RWPE1 (cell line): ENCODE data around the gene CNIH3.

Experiments used
- CTCF ChIA-PET: fragments of 350-600 bp; sonication (Branson Sonifier 250); formaldehyde crosslinking; extraction: SDS; loops from one replicate; lab custom pipeline; 2021; lab: Yijun Ruan, JAX
- POLR2A ChIA-PET: fragments of 400-600 bp; formaldehyde crosslinking; extraction: SDS; loops from one replicate; lab custom pipeline; 2020; ENCODE audit warnings: antibody characterized with exemption; ENCODE audit not compliant: low non-redundant PET; lab: Yijun Ruan, JAX
- DNase-seq: peaks from one replicate; pipeline ENCODE4 v3.0.0; 2012; ENCODE audit warnings: low spot score
- H3K27ac ChIP-seq: fragments of 450-650 bp; 2 replicates; pipeline ENCODE4 v1.5.1; 2017
- TF ChIP-seq, protein P1 (sequence below): fragments of 450-650 bp; conservative IDR thresholded peaks from 2 replicates; pipeline ENCODE4 v1.5.1; 2017; ENCODE audit warnings: low read depth, mild to moderate bottlenecking

The CNIH3 gene

GRCh38 chr1:224730965-224731364 lies 114.8 kb downstream of the CNIH3 start:
- ChIA-PET CTCF (no interaction called here), POLR2A (no interaction called here)
- H3K27ac ChIP-seq, result no peak overlapping the region
- TF ChIP-seq, protein P1, sequence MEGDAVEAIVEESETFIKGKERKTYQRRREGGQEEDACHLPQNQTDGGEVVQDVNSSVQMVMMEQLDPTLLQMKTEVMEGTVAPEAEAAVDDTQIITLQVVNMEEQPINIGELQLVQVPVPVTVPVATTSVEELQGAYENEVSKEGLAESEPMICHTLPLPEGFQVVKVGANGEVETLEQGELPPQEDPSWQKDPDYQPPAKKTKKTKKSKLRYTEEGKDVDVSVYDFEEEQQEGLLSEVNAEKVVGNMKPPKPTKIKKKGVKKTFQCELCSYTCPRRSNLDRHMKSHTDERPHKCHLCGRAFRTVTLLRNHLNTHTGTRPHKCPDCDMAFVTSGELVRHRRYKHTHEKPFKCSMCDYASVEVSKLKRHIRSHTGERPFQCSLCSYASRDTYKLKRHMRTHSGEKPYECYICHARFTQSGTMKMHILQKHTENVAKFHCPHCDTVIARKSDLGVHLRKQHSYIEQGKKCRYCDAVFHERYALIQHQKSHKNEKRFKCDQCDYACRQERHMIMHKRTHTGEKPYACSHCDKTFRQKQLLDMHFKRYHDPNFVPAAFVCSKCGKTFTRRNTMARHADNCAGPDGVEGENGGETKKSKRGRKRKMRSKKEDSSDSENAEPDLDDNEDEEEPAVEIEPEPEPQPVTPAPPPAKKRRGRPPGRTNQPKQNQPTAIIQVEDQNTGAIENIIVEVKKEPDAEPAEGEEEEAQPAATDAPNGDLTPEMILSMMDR, result no peak
- no peak for DNase-seq

GRCh38 chr1:224731633-224732032 lies 115.5 kb downstream of the CNIH3 start:
- ChIA-PET CTCF (no interaction called here), POLR2A (no interaction called here)
- DNase-seq, result no peak
- no peak overlapping the region for H3K27ac ChIP-seq
- TF ChIP-seq, protein P1, result no peak

GRCh38 chr1:224732377-224733026 lies 116.4 kb downstream of the CNIH3 start:
- DNase-seq, result no peak
- H3K27ac ChIP-seq, result no peak overlapping the region
- TF ChIP-seq, protein P1, result no peak
- ChIA-PET CTCF (no interaction called here), POLR2A (no interaction called here)

DNA sequence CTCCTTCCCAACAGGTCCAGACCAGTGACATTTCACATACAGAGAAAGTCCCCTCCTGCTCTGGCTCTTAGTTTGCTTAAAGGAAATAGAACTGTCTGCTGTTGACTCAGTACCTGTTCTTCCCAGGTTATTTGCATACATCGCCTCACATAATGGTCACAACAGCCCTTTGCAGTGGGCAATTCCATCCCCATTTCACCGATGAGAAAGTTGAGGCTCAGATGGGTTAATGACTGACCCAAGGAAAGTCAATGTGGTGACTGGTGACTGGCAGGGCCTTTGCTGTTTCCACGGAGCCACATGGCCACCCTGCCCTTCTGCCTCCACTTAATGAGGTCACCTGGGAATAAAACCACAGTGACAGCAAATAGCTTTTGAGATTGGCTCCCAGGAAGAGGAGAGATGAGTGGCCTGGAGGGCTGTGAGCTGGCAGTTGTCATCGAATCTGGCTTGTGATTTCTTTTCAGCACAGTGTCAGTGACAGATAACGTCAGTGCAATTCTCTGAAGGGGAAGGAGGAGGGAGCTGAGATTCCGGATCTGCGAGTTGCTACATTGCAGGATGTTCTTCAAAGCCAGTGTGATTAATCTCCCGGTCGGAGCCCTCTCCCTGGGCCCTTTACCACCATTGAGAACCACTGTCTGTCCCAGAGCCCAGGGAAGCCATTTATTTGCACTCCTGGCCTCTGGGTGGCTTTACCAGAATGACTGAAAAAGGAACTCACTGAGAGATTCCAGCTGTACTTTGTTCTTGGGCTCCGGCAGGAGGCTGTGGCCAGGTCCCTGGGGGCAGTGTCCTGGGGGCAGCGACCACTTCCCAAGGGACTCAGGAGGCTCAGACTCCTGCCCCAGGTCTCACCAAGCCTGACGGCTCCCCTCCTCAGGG lies 117.2 kb downstream of the CNIH3 start:
- TF ChIP-seq, protein P1, result no peak
- POLR2A ChIA-PET, result no interaction called here
- H3K27ac ChIP-seq, result no peak overlapping the region
- DNase-seq, result no peak
- CTCF ChIA-PET, result no interaction called here

- H3K27ac ChIP-seq, result no peak overlapping the region
- TF ChIP-seq, protein P1, result no peak
- CTCF ChIA-PET, result no interaction called here
- POLR2A ChIA-PET, result no interaction called here
- no peak for DNase-seq
Observed at GRCh38 chr1:224734261-224734935, 118.3 kb downstream of the CNIH3 start.

GRCh38 chr1:224735159-224735558 lies 119.0 kb downstream of the CNIH3 start:
- TF ChIP-seq, protein P1, result no peak
- no peak for DNase-seq
- CTCF ChIA-PET, result no interaction called here
- no peak overlapping the region for H3K27ac ChIP-seq
- POLR2A ChIA-PET, result no interaction called here
